ENCODE results near the gene VGLL4. TPM values are rescaled to one million over a fixed set of nuclear protein-coding genes. Genes with fewer than 3 reads are reported as not detected.

The VGLL4 gene, protein sequence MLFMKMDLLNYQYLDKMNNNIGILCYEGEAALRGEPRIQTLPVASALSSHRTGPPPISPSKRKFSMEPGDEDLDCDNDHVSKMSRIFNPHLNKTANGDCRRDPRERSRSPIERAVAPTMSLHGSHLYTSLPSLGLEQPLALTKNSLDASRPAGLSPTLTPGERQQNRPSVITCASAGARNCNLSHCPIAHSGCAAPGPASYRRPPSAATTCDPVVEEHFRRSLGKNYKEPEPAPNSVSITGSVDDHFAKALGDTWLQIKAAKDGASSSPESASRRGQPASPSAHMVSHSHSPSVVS
- 47.5 and 68.8 TPM in 2 replicates for total RNA-seq

DNA sequence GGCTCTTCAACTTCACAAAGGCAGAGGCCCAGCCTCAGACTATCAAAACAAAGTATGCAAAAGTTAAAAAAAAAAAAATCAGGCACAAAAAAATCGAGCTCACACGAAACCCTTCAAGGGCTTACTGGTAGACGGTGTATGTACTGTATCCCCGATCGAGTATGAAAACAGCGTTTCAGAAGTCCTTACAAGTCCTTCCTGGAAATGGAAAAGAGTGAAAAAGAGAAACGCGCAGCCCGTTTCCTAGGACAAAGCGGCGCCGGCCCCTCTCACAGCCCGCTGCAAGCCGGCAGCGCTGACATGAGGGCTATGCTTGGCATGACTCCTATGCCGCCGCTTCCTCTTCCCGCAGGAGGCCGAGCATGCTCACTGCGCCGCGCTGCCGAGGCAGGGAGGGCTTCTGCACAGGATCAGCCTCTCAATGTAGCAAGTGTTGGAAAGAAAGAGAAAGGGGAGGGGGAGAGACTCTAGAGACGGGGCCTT lies at the start of gene VGLL4:
VGLL4 (minus strand) TSS at position 311 of the 483 bp plus-strand sequence. CDS start 397 bp downstream, outside the sequence.

Other genes with a start within 250 kb of the VGLL4 start
- gene TAMM41, start 203.0 kb upstream of the VGLL4 start, total RNA-seq = 3.4 and 5.0 TPM in 2 replicates